ENCODE results near the gene CEP19.
A peak's percentile ranks its signal among the peaks of the same experiment; 100 is the strongest.

Gene CEP19

GRCh38 chr3:196677353-196677752 is 34.7 kb downstream of the CEP19 start:
- DNase-seq (ENCODE audit: low read depth) = no peak
- H3K4me3 ChIP-seq (ENCODE audit: low read length) = no peak overlapping the region
- TF ChIP-seq, protein P1, sequence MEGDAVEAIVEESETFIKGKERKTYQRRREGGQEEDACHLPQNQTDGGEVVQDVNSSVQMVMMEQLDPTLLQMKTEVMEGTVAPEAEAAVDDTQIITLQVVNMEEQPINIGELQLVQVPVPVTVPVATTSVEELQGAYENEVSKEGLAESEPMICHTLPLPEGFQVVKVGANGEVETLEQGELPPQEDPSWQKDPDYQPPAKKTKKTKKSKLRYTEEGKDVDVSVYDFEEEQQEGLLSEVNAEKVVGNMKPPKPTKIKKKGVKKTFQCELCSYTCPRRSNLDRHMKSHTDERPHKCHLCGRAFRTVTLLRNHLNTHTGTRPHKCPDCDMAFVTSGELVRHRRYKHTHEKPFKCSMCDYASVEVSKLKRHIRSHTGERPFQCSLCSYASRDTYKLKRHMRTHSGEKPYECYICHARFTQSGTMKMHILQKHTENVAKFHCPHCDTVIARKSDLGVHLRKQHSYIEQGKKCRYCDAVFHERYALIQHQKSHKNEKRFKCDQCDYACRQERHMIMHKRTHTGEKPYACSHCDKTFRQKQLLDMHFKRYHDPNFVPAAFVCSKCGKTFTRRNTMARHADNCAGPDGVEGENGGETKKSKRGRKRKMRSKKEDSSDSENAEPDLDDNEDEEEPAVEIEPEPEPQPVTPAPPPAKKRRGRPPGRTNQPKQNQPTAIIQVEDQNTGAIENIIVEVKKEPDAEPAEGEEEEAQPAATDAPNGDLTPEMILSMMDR (conservative IDR thresholded peaks at IDR 0.05; ENCODE audit: low read length) = no peak

DNA sequence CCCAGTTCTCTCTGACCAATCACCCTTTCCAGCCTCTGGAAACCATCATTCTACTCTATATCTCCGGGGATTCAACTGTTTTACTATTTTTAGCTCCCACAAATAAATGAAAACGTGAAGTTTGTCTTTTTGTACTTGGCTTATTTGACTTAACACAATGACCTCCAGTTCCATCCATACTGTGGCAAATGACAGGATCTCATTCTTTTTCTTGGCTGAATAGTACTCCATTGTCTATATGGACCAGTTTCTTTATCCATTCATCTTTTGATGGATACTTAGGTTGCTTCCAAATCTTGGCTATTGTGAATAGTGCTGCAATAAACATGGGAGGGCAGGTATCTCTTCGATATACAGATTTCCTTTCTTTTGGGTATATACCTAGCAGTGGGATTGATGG is 38.4 kb downstream of the CEP19 start:
- H3K4me3 ChIP-seq (ENCODE audit: low read length) = no peak overlapping the region
- TF ChIP-seq, protein P1 (conservative IDR thresholded peaks at IDR 0.05; ENCODE audit: low read length) = no peak
- DNase-seq (ENCODE audit: low read depth) = no peak

GRCh38 chr3:196670339-196670738 is 41.7 kb downstream of the CEP19 start:
- H3K4me3 ChIP-seq (ENCODE audit: low read length) = no peak overlapping the region
- TF ChIP-seq, protein P1 (conservative IDR thresholded peaks at IDR 0.05; ENCODE audit: low read length) = no peak
- no peak for DNase-seq (ENCODE audit: low read depth)

GRCh38 chr3:196667056-196667825 is 44.8 kb downstream of the CEP19 start:
- TF ChIP-seq, protein P1 (conservative IDR thresholded peaks at IDR 0.05; ENCODE audit: low read length) = no peak
- H3K4me3 ChIP-seq (ENCODE audit: low read length) = no peak overlapping the region
- DNase-seq (ENCODE audit: low read depth) = no peak

DNA sequence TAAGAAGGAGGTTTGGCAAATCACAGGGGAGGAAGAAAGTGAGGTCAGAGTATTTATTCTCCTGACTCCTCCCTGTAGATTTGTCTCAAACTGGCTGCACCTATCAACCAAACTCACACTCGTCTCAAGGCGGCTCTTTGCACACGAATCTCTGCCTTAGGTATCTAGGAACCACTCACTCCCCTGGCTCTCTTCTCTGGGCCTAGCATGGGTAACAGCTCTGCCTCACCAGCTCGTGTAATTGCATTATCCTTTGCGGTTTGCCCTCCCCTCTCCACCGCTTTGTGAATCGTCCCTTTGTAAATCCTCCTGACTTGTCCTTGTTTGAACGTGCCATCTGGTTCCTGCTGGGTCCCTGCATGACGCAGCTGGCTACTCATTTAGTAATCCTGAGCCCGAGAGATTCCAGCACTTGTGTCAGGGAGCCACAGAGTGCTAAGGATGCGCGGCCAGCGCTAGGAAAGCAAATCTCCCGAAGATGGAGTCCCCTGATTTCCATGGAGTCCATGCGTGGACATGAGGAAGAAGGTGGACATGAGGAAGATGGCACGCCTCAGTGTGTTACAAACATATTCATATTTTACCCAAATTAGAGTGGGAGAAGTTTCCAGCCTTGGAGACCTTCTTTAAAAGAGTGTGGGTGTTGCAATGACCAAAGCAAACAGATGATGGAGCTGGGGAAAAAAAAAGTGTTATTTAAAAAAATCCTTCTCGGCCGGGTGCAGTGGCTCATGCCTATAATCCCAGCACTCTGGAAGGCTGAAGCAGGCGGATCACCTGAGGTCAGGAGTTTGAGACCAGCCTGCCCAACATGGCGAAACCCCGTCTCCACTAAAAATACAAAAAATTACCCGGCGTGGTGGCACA is 45.8 kb downstream of the CEP19 start:
- no peak overlapping the region for H3K4me3 ChIP-seq (ENCODE audit: low read length)
- DNase-seq (ENCODE audit: low read depth) = peak; percentile 78
- TF ChIP-seq, protein P1 (conservative IDR thresholded peaks at IDR 0.05; ENCODE audit: low read length) = no peak

- TF ChIP-seq, protein P1 (conservative IDR thresholded peaks at IDR 0.05; ENCODE audit: low read length) = no peak
- peak; percentile 57 for DNase-seq (ENCODE audit: low read depth)
- H3K4me3 ChIP-seq (ENCODE audit: low read length) = no peak overlapping the region
Measured at GRCh38 chr3:196662711-196663571, 49.1 kb downstream of the CEP19 start.
